HL-60 (cell line): ENCODE data around the gene THRB.

Source experiments
- GABPA ChIP-seq: IDR thresholded peaks from 2 replicates; pipeline ENCODE4 v1.6.1; 2012; ENCODE audit warnings: low read depth
- POLR2AphosphoS5 ChIP-seq: IDR thresholded peaks from 2 replicates; pipeline ENCODE4 v1.6.1; 2012; ENCODE audit warnings: low read depth
- TF ChIP-seq, protein P1 (sequence below): IDR thresholded peaks from one replicate; pipeline ENCODE4 v1.5.1; 2011; ENCODE audit warnings: low read length, control low read depth, inconsistent platforms; ENCODE audit not compliant: insufficient read depth
- TF ChIP-seq, protein P2 (sequence below): IDR thresholded peaks from 2 replicates; pipeline ENCODE4 v1.6.1; 2012; ENCODE audit warnings: low read depth; ENCODE audit not compliant: insufficient replicate concordance

- TF ChIP-seq, protein P1, sequence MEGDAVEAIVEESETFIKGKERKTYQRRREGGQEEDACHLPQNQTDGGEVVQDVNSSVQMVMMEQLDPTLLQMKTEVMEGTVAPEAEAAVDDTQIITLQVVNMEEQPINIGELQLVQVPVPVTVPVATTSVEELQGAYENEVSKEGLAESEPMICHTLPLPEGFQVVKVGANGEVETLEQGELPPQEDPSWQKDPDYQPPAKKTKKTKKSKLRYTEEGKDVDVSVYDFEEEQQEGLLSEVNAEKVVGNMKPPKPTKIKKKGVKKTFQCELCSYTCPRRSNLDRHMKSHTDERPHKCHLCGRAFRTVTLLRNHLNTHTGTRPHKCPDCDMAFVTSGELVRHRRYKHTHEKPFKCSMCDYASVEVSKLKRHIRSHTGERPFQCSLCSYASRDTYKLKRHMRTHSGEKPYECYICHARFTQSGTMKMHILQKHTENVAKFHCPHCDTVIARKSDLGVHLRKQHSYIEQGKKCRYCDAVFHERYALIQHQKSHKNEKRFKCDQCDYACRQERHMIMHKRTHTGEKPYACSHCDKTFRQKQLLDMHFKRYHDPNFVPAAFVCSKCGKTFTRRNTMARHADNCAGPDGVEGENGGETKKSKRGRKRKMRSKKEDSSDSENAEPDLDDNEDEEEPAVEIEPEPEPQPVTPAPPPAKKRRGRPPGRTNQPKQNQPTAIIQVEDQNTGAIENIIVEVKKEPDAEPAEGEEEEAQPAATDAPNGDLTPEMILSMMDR, result no peak
- TF ChIP-seq POLR2AphosphoS5 (no peak), GABPA (no peak)
- TF ChIP-seq, protein P2, sequence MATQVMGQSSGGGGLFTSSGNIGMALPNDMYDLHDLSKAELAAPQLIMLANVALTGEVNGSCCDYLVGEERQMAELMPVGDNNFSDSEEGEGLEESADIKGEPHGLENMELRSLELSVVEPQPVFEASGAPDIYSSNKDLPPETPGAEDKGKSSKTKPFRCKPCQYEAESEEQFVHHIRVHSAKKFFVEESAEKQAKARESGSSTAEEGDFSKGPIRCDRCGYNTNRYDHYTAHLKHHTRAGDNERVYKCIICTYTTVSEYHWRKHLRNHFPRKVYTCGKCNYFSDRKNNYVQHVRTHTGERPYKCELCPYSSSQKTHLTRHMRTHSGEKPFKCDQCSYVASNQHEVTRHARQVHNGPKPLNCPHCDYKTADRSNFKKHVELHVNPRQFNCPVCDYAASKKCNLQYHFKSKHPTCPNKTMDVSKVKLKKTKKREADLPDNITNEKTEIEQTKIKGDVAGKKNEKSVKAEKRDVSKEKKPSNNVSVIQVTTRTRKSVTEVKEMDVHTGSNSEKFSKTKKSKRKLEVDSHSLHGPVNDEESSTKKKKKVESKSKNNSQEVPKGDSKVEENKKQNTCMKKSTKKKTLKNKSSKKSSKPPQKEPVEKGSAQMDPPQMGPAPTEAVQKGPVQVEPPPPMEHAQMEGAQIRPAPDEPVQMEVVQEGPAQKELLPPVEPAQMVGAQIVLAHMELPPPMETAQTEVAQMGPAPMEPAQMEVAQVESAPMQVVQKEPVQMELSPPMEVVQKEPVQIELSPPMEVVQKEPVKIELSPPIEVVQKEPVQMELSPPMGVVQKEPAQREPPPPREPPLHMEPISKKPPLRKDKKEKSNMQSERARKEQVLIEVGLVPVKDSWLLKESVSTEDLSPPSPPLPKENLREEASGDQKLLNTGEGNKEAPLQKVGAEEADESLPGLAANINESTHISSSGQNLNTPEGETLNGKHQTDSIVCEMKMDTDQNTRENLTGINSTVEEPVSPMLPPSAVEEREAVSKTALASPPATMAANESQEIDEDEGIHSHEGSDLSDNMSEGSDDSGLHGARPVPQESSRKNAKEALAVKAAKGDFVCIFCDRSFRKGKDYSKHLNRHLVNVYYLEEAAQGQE, result no peak
These were observed 295.4 kb downstream of the THRB start for GRCh38 chr3:24199300-24199699.
